Thoracic aorta (tissue), 2 donors: ENCODE data around the gene STK32A. TPM values are rescaled to one million over a fixed set of nuclear protein-coding genes. Genes with fewer than 3 reads are reported as not detected.

Experiments used
- ATAC-seq: fragments of 150-250 bp; one replicate; pipeline ENCODE4 v1.8.0; 2017; ENCODE audit warnings: low read depth; ENCODE audit not compliant: insufficient number of reproducible peaks, low FRiP score
- DNase-seq: peaks from one replicate; pipeline ENCODE4 v3.0.0-alpha.2; 2020; ENCODE audit warnings: low spot score
- H3K27ac ChIP-seq, 2 donors: fragments of 200-600 bp; sonication (generic); 1 replicate in 1 of 2; 2 replicates in 1 of 2; pipeline ENCODE4 v1.5.1; 2016; ENCODE audit warnings: mild to moderate bottlenecking in 2 of 2, moderate library complexity in 2 of 2
- H3K27me3 ChIP-seq: fragments of 200-600 bp; sonication (generic); replicated peaks from 2 replicates; pipeline ENCODE4 v1.6.0; 2016; ENCODE audit warnings: mild to moderate bottlenecking; ENCODE audit not compliant: insufficient read depth
- H3K36me3 ChIP-seq: fragments of 200-600 bp; sonication (generic); one replicate; pipeline ENCODE4 v1.5.1; 2016
- H3K4me1 ChIP-seq, 2 donors: fragments of 200-600 bp; sonication (generic); 1 replicate in 1 of 2; 2 replicates in 1 of 2; pipeline versions ENCODE4 v1.5.1 to v1.6.0; 2016; ENCODE audit warnings: low read depth in 2 of 2, mild to moderate bottlenecking in 1 of 2; ENCODE audit not compliant: control insufficient read depth in 1 of 2
- H3K4me3 ChIP-seq: fragments of 200-600 bp; sonication (generic); 2 replicates; pipeline ENCODE4 v1.5.1; 2016; ENCODE audit warnings: mild to moderate bottlenecking
- H3K9me3 ChIP-seq: fragments of 200-600 bp; sonication (generic); 2 replicates; pipeline ENCODE4 v1.5.1; 2016
- CTCF ChIP-seq: fragments of 200-600 bp; sonication (generic); IDR thresholded peaks from one replicate; pipeline ENCODE4 v1.5.1; 2019; ENCODE audit warnings: antibody characterized with exemption
- total RNA-seq, 2 donors: library from RNA; depleted of rRNA; stranded (reverse); fragments of >200 nt; gene quantifications; one replicate each; pipeline versions ENCODE4 v1.1.0 to v1.2.3, GENCODE V29; 2016

STK32A gene
- total RNA-seq, 2 donors from 2014 or later, result 8.0 to 9.5 TPM

GRCh38 chr5:147373328-147373727, 138.5 kb downstream of the STK32A start:
- ATAC-seq (no peak), DNase-seq (no peak)
- Histone ChIP-seq H3K4me3 (no peak overlapping the region), H3K9me3 (no peaks in the 10 kb centered on the region), H3K27me3 (no peaks in the 10 kb centered on the region), H3K4me1 (peaks cover 7 to 15% of the 10 kb centered on the region in 2 donors), H3K27ac (no peak overlapping the region), H3K36me3 (no peaks in the 10 kb centered on the region)
- TF ChIP-seq CTCF, result no peak

GRCh38 chr5:147375151-147375550, 140.3 kb downstream of the STK32A start:
- DNase-seq (no peak), ATAC-seq (no peak)
- Histone ChIP-seq H3K4me3 (no peak overlapping the region), H3K36me3 (no peaks in the 10 kb centered on the region), H3K27ac (no peak overlapping the region), H3K27me3 (no peaks in the 10 kb centered on the region), H3K4me1 (peaks cover 4 to 11% of the 10 kb centered on the region in 2 donors), H3K9me3 (no peaks in the 10 kb centered on the region)
- TF ChIP-seq CTCF, result no peak

GRCh38 chr5:147377682-147378081, 142.9 kb downstream of the STK32A start:
- Histone ChIP-seq H3K4me1 (peaks cover 0 to 5% of the 10 kb centered on the region in 2 donors), H3K27ac (no peak overlapping the region), H3K4me3 (no peak overlapping the region), H3K9me3 (no peaks in the 10 kb centered on the region), H3K27me3 (no peaks in the 10 kb centered on the region), H3K36me3 (no peaks in the 10 kb centered on the region)
- no peak for ATAC-seq
- DNase-seq, result no peak
- no peak for TF ChIP-seq CTCF

- DNase-seq (no peak), ATAC-seq (no peak)
- H3K36me3 ChIP-seq, result no peaks in the 10 kb centered on the region
- no peaks in the 10 kb centered on the region for H3K9me3 ChIP-seq
- no peak for TF ChIP-seq CTCF
- H3K27ac ChIP-seq, result no peak overlapping the region
- no peak overlapping the region for H3K4me3 ChIP-seq
- peaks cover 0 to 5% of the 10 kb centered on the region in 2 donors for H3K4me1 ChIP-seq
- no peaks in the 10 kb centered on the region for H3K27me3 ChIP-seq
Observed at GRCh38 chr5:147381555-147381954, 146.7 kb downstream of the STK32A start.

- ATAC-seq, result peak; percentile 36
- no peak for TF ChIP-seq CTCF
- Histone ChIP-seq H3K27ac (peak overlapping the region; percentile 13 to 34), H3K36me3 (no peaks in the 10 kb centered on the region), H3K27me3 (no peaks in the 10 kb centered on the region), H3K4me3 (peak overlapping the region; percentile 62), H3K4me1 (no peaks in the 10 kb centered on the region), H3K9me3 (no peaks in the 10 kb centered on the region)
- DNase-seq, result no peak
Observed at GRCh38 chr5:147382776-147383175, 147.9 kb downstream of the STK32A start.
